GDM1 (cell line): ENCODE data around the gene CLBA1.
"Not testable (repeated sequence)": the region's sequence is repeated elsewhere in the genome, so short reads cannot be mapped to it uniquely, and the experiment has no call there.

ENCODE experiments used
- DNase-seq: peaks from one replicate; lab custom pipeline; 2025; lab: John Stamatoyannopoulos, UW

Gene CLBA1

DNA sequence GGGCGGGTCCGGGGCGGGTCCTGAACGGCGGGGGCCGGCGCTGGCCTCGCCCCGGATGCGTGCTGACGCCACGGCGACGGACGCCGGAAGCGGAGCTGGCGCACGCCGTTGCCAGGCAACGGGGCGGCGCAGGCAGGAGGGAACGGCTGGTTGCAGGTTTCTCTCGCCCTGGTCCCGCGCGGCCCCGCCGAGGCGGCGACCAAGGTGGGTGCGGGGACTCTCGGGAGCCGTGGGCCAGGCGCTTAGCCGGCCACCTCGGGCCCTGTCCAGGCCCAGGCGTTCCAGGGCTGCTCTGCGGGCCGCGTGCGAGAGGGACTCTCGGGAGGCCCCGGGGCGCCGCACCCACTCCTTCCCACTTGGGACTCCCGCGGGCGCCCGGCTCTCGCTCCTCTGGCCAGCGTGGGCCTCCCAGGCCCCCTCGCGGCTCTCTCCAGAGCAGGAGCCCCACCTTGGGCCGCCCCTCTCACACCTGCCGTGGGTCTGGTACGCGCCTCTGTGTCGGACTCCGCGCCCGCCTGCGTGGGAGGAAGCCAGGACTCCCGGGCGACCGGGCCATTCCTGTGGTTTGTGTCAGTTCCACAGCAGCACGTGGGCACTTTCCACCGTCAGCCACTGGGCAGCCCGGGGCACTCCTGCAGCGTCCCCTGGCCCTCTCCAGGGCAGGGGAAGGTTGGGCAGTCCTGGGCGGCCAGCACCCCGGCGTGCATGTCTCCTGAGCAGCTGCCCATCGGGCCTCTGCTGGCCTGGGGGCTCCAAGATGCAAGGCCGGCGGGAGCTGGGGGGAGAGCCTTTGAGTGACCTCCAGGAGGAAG is at the start of gene CLBA1:
TSS of gene CLBA1 (plus strand) at position 114 of the 812 bp plus-strand sequence. CDS start at position 758, 644 bp downstream.
- peak; percentile 89 for DNase-seq

DNA sequence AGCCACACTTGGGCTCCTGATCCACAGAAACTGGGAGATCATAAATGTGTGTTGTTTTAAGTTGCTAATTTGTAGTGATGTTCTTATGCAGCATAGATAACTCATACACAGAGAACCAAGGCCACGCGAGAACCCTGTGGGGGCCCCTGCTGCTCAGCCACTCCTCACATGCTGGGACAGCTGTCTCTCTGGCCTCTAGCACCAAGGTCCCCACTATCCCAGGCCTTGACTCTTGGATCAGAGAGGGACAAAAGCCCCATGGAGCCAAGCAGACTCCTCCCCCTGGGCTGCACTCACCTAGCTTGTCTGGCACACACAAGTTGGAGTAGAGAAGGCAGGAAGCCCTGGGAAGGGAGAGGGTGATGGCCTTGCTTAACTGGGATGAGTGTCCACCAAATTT is 49.6 kb upstream of the CLBA1 start:
- DNase-seq, result no peak

DNA sequence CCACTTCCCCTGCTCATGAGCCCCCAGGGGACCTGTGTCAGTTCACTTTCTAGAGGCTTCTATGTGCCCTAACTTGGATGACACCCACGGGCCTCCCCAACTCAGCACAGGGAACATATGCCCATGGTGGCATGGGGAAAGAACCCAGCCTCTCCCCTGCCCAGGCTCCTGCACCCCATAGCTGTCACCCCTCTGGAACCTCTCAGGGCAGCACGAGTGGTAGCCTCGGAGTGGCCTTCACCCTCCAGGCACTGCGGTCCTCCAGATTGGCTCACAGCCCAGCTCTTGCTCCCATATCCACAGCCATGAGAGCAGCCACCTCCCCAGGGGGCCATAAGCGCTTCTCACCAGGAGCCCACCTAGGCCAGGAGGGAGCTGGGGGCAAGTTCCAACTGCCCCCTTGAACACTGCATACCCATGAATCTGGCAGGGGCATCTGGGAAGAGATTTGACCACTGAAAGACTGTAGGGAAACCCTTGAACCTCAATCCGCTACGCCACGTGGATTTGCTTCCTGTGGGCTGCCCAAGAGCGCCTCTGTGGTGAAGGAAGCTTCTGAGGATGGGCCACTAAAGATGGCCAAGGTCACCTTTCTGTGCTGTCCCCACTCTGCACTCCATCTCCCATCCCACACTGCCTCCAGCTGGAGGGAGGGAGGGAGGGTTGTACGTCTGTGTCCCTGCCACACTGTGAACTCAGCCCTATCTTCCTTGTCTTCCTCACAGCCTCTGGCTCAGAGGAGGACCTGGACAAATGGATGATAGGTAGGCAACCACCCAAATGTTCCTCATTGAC is 49.0 kb upstream of the CLBA1 start:
- no peak for DNase-seq

DNA sequence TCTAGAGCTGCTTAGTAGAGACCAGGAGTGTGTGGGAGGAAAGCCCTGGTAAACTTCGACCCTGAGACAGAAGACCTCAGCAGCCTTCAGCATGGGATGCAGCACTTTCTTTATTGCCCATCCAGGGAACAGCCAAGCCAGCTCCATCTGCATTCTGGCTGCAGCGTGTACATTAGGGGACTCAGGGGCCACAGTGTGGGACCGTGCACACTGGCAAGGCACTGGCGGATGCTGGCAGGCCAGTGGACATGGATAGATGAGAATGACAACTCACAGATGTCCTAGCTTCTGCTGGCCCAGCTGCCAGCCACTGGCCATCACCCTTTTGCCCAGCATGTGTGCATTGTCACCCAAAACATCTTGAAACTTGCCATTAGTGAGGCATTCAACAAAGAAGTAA is 48.4 kb upstream of the CLBA1 start:
- no peak for DNase-seq

DNA sequence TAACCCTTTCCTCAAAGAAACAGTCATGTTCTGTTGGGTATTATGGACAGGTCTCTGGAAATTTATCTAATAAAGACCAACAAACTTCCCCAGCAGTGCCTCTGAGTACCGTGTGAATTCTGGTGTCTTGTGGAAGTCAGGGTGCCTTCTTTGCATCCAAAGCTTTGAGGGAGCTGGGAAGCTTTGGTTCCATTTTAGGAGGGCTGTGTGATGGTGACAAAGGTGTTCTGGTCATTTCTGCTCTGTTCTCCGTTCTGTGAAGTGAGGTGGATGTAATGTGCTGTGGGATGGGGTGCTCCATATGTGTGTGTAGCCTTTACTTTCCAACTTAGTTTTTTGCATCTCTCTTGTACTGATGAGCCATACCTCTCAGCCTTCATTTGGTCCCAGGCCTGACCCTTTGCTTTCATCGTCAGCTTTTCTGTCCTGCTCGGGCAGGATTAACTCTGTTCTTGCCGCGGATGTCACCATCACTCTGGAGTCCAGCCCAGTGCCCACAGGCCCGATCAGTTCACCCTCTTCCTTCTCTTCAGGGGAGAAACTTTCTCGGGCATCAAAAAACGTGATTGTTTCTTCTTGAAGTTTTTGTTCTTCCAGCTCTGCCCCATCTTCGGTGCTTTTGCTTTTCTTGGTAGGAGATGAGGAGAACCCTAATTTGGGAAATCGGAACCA is 47.8 kb upstream of the CLBA1 start:
- DNase-seq, result no peak

DNA sequence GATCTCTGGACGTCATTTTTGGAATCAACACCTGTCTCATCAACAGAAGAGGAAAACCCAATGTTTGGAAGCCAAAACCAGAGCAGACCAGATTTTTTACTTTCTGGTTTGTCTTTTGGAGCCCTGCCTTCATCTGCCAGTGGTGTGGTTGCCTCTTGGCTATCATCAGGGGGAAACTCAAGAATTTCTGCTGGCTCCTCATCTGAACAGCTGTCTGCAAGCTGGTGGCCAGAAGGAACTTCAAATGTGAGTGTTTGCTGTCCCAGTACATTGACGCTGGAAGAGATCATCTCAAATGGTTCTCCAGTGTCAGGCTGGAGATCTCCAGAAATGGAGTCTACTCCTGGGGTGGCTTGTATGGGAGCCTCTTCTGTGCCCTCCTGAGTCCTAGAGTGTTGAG is 47.2 kb upstream of the CLBA1 start:
- DNase-seq, result no peak

DNA sequence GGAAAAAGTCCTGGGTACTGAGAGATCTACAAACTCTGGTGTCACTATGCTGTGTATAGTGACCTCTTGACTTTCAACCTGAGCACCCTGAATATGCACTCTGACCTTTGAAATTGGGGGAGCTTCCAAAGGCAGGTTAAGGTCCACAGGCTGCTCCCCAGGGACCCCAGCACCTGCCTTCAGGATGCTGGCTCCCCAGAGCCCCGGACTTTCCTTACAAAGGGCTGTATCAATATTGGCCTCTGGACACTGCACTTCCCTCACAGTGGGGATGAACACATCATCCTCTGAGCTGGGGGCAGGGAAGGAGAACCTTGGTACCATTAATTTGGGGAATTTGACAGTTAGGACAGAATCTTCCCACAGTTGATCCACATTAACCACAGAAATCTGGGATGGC is 46.6 kb upstream of the CLBA1 start:
- DNase-seq, result no peak

DNA sequence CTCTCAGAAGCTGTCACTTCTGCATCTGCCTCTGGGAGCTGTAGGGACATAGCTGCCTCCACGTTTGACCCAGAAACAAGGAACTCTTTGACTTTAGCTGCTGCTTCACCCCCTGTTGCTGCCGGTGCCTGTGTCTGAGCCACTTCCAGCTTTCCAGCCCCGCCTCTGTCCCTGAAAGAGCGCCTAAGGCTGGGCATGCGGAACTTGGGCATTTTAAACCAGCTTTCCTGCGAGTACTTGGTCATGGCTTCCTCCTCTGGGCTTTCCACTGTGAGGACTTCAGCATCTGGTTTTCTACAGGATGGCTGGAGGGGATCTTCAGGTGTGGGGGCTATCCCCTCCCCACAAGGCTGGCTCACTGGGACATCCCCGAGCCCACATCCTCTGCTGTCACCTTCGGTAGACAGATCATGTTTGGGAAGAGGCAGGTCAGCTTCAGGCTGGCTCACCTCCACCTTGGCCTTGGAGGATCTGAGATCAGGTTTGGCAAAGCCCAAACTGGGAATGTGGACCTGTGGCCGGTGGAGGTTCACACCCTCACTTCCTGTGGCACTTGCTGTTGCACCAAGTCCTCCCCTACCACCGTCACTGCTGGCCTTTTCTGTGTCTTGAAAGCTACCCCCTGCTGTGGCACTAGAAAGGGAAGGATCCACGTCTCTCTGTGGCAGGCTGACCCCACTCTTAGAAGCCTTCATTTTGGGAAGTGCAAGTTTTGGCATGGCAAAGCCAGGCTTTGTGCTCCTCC is 45.8 kb upstream of the CLBA1 start:
- no peak for DNase-seq

DNA sequence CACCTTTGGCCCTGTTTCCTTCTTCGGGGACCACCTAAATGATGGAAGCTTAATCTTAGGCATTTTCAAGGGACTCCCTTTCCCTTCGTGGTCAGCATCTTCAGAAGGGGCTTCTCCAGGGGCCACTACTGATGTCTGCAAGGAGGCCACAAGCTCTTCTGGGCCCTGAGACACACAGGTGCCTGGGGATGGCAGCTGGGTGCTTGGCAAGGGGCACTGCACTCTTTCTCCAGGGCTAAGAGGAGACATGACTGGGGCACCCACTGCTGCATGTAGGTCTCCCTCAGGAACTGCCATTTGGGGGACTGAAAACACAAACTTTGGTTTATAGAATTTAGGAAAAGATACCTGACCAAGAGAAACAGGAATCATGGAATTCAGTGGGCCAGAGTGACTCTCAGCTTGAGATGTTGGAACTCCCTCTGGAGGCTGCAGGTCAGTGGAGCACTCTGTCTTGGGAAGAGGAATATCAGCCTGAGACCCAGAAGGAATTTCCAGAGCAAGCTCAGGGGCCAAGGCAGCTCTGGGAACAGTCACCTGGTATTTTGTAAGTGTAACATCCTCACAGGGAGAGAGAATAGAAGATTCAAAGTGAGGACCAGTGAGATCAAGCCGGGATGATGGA is 45.0 kb upstream of the CLBA1 start:
- DNase-seq, result no peak

DNA sequence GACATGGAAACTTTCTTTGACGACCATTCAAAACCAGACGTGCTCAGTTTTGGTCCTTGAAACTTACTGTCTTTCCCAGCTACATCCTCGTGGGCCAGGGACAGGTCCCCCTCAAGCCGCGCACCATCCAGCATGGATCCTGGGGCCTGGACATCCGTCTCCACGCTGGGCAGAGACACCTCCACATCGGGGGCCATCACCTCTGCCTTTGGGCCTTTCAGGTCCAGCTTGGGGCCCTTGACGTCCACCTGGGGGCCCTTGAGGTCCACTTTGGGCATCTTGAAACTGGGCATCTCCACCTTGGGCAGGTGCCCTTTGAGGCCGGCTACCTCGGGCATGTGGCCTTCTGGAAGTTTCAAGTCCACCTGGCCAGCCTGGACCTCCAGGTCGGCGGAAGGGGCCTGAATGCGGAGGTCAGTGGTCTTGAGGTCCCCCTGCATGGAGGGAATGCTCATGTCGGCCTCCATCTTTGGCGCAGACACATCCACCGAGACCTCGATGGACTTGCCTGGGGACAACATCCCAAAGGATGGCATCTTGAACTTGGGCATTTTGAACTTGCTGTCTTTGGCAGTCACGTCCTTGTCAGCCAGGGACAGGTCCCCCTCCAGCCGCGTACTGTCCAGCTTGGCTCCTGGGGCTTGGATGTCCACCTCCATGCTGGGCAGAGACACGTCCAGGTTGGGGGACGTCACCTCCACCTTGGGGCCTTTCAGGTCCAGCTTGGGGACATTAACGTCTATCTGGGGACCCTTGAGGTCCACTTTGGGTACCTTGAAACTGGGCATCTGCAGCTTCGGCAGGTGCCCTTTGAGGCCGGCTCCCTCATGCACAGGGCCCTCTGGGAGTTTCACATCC is 43.9 kb upstream of the CLBA1 start:
- DNase-seq, result no peak

DNA sequence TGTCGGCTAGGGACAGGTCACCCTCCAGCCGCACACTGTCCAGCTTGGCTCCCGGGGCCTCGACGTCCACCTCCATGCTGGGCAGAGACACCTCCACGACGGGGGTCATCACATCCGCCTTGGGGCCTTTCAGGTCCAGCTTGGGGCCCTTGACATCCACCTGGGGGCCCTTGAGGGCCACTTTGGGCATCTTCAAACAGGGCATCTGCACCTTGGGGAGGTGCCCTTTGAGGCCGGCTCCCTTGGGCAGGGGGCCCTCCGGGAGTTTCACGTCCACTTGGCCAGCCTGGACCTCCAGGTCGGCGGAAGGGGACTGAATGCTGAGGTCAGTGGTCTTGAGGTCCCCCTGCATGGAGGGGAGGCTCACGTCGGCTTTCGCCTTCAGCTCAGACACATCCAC is 43.0 kb upstream of the CLBA1 start:
- no peak for DNase-seq

DNA sequence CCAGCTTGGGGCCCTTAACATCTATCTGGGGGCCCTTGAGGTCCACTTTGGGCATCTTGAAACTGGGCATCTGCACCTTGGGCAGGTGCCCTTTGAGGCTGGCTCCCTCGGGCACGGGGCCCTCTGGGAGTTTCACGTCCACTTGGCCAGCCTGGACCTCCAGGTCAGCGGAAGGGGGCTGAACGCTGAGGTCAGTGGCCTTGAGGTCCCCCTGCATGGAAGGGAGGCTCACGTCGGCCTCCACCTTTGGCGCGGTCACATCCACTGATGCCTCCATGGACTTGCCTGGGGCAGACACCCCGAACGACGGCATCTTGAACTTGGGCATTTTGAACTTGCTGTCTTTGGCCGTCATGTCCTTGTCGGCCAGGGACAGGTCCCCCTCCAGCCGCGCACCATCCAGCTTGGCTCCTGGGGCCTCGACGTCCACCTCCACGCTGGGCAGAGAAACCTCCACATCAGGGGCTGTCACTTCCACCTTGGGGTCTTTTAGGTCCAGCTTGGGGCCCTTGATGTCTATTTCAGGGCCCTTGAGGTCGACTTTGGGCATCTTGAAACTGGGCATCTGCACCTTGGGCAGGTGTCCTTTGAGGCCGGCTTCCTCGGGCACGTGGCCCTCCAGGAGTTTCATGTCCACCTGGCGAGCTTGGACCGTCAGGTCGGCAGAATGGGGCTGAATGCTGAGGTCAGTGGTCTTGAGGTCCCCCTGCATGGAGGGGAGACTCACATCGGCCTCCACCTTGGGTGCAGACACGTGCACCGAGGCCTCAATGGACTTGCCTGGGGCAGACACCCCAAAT is 42.2 kb upstream of the CLBA1 start:
- not testable (repeated sequence) for DNase-seq

DNA sequence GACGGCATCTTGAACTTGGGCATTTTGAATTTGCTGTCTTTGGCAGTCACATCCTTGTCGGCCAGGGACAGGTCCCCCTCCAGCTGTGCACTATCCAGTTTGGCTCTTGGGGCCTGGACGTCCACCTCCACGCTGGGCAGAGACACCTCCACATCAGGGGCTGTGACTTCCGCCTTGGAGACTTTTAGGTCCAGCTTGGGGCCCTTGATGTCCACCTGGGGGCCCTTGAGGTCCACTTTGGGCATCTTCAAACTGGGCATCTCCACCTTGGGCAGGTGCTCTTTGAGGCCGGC is 41.6 kb upstream of the CLBA1 start:
- DNase-seq, result not testable (repeated sequence)

DNA sequence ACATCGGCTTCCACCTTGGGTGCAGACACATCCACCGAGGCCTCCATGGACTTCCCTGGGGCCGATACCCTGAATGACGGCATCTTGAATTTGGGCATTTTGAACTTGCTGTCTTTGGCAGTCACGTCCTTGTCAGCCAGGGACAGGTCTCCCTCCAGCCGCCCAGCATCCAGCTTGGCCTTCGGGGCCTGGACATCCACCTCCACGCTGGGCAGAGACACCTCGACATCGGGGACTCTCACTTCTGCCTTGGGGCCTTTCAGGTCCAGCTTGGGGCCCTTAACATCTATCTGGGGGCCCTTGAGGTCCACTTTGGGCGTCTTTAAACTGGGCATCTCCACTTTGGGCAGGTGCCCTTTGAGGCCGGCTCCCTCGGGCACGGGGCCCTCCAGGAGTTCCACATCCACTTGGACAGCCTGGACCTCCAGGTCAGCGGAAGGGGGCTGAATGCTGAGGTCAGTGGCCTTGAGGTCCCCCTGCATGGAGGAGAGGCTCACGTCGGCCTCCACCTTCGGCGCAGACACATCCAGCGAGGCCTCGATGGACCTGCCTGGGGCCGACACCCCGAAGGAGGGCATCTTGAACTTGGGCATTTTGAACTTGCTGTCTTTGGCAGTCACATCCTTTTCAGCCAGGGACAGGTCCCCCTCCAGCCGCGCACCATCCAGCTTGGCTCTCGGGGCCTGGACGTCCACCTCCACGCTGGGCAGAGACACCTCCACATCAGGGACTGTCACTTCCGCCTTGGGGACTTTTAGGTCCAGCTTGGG is 41.0 kb upstream of the CLBA1 start:
- DNase-seq, result not testable (repeated sequence)

DNA sequence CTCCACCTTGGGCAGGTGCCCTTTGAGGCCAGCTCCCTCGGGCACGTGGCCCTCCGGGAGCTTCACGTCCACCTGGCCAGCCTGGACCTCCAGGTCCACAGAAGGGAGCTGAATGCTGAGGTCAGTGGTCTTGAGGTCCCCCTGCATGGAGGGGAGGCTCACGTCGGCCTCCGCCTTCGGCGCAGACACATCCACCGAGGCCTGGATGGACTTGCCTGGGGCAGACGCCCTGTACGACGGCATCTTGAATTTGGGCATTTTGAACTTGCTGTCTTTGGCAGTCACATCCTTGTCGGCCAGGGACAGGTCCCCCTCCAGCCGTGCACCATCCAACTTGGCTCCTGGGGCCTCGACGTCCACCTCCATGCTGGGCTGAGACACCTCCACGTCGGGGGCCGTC is 40.3 kb upstream of the CLBA1 start:
- not testable (repeated sequence) for DNase-seq

DNA sequence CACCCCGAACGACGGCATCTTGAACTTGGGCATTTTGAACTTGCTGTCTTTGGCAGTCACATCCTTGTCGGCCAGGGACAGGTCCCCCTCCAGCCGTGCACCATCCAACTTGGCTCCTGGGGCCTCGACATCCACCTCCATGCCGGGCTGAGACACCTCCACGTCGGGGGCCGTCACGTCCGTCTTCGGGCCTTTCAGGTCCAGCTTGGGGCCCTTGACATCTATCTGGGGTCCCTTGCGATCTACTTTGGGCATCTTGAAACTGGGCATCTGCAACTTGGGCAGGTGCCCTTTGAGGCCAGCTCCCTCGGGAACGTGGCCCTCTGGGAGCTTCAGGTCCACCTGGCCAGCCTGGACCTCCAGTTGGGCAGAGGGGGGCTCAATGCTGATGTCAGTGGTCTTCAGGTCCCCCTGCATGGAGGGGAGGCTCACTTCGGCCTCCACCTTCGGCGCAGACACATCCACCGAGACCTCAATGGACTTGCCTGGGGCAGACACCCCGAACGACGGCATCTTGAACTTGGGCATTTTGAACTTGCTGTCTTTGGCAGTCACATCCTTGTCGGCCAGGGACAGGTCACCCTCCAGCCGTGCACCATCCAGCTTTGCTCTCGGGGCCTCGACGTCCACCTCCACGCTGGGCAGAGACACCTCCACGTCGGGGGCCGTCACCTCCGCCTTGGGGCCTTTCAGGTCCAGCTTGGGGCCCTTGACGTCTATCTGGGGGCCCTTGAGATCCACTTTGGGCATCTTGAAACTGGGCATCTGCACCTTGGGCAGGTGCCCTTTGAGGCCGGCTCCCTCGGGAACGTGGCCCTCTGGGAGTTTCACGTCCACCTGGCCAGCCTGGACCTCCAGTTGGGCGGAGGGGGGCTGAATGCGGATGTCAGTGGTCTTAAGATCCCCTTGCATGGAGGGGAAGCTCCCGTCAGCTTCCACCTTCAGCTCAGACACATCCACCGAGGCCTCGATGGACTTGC is 39.3 kb upstream of the CLBA1 start:
- DNase-seq, result not testable (repeated sequence)

DNA sequence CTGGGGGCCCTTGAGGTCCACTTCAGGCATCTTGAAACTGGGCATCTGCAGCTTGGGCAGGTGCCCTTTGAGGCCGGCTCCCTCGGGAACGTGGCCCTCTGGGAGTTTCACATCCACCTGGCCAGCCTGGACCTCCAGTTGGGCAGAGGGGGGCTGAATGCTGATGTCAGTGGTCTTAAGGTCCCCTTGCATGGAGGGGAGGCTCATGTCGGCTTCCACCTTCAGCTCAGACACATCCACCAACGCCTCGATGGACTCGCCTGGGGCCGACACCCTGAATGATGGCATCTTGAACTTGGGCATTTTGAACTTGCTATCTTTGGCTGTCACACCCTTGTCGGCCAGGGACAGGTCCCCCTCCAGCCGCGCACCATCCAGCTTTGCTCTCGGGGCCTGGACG is 38.4 kb upstream of the CLBA1 start:
- not testable (repeated sequence) for DNase-seq
